Measurements from ENCODE around the gene KNL1.
"Not testable (repeated sequence)": the region's sequence is repeated elsewhere in the genome, so short reads cannot be mapped to it uniquely, and the experiment has no call there.

The KNL1 gene

DNA sequence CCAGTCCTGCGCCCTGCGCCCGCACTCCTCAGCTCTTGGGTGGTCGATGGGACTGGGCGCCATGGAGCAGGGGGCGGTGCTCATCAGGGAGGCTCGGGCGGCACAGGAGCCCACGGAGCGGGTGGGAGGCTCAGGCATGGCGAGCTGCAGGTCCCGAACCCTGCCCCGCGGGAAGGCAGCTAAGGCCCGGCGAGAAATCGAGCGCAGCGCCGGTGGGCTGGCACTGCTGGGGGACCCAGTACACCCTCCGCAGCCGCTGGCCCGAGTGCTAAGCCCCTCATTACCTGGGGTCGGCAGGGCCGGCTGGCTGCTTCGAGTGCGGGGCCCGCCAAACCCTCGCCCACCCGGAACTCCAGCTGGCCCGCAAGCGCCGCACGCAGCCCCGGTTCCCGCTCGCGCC lies 82.9 kb downstream of the KNL1 start:
- not testable (repeated sequence) for DNase-seq

DNA sequence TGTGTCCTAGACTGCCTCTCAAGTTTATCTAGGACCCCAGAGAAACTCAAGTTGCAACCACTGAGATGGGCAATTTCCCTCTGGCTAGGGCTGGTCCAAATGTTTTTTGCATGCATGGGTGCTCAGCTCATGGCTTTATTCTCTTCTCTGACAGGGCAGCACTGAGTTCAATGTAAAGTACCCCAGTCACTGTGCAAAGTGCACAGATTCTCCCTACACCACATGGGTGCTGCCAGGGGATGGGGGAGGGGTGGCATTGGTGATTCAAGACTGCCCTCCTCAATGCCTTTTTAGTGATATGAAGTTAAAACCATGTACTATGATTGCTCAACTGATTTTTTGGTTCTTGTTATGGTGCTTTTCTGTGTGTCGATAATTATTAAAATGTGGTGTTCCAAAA lies 86.1 kb downstream of the KNL1 start:
- DNase-seq, result no peak

DNA sequence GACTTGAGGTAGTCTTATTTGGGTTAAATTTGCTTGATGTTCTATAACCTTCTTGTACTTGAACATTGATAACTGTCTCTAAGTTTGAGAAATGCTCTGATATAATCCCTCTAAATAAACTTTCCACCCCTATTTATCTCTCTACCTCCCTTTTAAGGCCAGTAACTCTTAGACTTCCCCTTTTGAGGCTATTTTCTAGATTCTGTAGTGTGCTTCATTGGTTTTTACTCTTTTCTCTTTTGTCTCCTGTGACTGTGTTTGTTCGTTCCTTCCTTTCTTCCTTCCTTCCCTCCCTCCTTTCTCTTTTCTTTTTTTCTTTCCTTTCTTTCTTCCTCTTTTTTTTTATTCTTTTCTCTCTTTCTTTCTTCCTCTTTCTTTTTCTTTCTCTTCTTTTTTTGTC lies 86.9 kb downstream of the KNL1 start:
- not testable (repeated sequence) for DNase-seq

DNA sequence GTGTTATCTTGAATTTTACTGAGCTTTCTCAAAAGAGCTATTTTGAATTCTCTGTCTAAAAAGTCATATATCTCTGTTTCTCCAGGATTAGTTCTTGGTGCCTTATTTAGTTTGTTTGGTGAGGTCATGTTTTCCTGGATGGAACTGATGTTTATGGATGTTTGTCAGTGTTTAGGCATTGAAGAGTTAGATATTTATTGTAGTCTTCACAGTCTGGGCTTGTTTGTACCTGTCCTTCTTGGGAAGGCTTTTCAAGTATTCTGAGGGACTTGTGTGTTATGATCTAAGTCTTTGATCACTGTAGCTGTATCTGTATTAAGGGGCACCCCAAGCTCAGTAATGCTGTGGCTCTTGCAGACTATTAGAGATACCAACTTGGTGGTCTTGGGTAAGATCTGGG lies 90.3 kb downstream of the KNL1 start:
- DNase-seq, result no peak

DNA sequence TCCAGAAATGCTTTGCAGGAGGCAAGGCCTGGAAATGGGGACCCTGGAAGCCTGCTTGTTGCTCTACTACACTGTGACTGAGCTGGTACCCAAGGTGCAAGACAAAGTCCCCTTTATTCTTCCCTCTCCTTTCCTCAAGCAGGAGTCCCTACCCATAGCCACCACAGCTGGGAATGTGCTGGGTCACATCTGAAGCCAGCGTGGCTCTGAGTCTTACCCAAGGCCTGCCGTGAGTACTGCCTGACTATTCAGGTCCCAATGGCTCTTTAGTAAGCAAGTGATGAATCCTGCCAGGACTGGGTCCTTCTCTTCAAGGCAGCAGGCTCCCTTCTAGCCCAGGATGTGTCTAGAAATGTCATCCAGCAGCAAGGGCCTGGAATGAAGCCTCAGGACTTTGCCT lies 91.3 kb downstream of the KNL1 start:
- DNase-seq, result no peak

DNA sequence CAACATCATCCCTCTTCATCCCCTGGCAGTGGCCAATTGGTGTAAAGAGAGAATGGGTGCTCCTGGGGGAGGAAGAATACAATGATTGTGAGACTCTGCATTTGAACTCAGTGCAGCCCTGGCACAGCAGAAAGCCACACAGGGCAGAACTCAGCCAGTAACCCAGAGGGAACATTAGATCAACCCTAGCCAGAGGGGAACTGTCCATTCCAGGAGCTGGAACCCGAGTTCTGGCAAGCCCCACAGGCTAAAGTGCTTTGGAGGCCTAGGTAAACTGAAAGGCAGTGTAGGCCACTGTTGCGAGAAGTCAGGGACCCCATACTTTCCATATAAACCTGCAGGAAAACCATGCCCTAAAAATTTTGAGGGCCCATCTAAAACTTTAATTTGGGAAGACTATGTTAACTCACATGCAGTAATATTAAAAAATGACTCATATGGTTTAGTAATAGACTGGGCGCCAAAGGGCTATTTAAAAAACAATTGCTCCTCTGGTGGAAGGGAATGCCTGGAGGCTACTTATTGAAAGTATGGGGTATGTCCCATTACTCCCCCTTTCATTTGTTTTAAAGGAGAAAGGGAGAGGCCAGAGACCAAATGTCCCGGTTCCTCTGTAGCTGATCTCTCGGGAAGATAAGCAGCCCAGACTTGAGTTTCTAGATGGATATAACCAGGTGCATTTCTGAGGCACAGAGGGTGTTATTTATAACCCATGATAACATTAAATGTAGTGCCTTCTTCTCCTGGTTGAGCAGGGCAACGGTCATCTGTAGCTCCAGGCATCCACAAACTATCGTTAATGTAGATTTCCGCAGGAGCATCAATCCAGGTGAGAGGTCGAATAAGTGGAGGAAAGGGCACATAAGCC lies 95.1 kb downstream of the KNL1 start:
- no peak for DNase-seq

DNA sequence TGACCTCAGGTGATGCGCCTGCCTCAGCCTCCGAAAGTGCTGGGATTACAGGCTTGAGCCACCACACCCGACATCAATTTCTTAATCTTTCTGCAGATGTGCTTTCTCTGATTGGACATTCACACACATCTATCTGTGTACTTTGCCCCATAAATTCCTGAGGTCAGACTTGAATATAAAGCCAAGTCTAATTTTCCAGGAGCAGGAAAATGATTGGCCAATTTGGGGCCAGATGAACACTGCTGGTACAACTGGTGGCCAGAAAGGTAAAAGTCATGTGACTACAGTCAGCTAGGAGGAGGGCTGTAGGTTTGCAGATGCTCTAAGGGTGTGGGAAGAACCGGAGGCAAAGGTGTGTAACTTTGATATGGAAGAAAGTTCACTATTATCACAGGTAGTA lies 97.7 kb downstream of the KNL1 start:
- DNase-seq, result no peak

DNA sequence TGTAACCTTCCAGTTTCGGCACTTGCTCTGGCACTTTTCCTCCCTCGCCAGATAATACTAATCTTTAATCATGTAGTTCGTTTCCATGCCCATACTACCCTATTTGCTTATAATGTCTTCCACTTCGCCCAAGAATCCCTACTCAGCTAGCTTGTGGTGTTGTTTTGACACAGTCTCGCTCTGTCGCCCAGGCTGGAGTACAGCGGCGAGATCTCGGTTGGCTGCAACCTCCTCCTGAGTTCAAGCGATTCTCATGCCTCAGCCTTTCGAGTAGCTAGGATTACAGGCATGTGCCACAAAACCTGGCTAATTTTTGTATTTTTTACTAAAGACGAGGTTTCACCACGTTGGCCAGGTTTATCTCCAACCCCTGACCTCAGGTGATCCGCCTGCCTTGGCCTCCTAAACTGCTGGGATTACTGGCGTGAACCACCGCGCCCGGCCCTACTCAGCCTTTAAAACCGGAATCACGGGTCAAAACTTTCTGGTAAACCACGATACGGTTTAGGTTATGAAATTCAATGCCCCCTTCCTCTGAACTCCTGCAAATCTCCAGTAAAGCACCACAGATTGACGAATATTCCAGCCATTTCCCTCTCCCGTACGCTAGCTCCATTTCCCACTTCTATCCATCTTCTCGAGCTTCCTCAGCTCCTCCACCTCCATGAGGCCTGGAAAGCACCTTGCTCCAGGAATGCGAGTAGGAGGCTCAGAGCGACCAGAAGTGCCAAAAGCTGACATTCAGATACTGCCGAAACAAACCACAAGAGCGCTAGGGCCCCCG lies 100.0 kb downstream of the KNL1 start:
- no peak for DNase-seq

DNA sequence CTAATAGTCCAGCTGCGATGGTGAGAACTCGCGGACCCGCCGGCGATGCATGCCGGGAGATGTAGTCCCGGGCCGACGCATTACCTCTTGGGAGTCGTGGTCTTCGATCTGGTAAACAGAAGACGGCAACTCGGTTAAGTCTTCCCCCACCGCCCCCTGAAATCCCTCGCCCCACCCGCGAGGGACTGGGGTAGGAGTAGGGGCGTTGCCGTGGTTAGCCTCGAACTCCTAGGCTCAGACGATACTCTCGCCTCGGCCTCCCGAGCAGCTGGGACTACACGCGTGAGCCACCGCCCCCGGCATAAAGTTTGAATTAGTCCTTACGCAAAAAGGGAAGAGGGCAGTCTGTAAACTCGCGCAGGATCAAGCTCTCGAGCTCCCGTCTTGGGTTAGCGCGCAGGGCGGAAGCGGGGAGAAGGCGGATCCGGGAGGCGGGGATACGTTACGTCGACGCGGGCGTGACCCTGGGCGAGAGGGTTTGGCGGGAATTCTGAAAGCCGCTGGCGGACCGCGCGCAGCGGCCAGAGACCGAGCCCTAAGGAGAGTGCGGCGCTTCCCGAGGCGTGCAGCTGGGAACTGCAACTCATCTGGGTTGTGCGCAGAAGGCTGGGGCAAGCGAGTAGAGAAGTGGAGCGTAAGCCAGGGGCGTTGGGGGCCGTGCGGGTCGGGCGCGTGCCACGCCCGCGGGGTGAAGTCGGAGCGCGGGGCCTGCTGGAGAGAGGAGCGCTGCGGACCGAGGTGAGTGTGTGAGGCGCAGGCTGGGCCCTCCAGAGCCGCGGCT lies 100.8 kb downstream of the KNL1 start, which contains the start of gene RAD51:
Gene RAD51 (plus strand): TSS at position 487 of the 781 bp plus-strand sequence. CDS start 3,585 bp downstream, outside the sequence.
- DNase-seq, result peak; percentile 97

DNA sequence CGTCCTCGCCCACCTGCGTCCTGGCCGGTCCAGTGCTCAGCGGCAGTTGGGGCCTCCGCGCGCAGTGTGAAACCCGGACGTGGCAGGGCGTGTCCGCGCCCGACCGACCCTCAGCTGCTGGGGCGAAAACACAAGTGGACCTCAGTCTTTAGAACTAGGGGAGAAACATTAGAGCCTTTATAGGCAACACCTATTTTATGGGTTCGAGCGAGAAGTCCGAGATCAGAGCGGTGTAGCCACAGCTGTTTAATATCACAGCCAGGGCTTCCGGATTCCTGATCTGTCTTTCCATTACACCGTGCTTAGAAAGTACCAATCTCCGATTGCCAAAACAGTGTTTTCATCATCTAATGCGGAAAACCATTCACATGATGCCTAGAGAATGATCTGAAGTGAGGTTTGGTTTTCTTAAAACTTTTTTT lies 101.4 kb downstream of the KNL1 start:
- no peak for DNase-seq

DNA sequence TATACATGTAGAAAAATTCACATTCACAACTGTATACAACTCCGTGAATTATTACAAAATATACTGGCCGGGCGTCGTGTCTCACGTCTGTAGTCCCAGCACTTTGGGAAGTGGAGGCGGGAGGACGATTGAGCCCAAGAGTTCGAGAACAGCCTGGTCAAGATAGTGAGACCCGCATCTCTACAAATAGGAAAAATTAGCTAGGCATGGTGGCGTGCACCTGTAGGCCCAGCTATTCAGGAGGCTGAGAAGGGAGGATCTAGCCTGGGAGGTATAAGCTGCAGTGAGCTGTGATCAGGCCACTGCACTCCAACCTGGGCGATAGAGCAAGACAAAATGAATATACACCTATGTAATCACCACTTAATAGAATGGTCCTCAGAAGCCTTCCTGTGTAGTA lies 102.2 kb downstream of the KNL1 start:
- no peak for DNase-seq

DNA sequence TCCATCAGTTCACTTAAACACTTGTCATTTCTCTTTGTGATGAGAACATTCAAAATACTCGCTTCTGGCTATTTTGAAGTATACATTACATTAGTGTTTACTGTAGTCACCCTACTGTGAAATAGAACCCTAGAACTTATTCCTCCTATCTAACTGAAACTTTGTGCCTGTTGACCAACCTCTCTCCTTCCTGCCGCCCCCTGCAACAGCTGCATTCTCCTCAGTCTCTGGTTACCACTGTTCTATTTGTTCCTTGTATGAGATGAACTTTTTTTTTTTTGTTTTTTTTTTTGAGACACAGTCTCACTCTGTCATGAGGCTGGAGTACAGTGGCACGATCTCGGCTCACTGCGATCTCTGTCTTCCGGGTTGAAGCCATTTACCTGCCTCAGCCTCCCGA lies 103.9 kb downstream of the KNL1 start:
- DNase-seq, result no peak

DNA sequence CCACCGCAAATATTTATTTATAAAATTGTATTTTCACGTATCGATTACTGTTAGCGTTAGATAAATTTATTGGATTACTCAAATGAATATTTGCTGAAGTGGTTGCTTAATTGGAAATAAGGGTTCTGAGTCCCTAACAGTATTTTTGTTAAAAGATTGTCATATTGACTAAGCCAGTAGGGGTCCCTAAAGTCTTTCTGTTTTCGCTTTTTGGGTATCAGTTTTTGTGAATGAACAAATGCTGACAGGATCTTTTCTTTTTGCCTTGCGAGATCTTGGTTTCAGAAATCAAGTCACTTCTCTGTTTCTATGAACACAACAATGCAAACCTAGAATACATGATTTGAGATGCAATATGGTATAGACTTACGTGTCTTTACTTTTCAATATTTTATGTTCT lies 108.0 kb downstream of the KNL1 start:
- no peak for DNase-seq

DNA sequence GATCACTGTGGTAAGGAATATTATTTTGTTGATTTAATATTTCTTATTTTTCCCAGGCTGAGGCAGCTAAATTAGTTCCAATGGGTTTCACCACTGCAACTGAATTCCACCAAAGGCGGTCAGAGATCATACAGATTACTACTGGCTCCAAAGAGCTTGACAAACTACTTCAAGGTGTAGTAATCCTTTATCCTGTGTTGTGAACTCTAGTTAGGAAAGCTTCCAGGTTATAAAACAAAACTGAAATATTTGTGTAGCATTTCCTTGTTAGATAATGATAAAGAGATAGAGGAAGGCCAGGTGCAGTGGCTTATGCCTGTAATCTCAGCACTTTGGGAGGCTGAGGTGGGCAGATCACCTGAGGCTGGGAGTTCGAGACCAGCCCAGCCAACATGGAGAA lies 112.1 kb downstream of the KNL1 start:
- no peak for DNase-seq

Data from femur (tissue), 1 donor.